ENCODE results near the gene DYNC1LI1. TPM values are rescaled to one million over a fixed set of nuclear protein-coding genes. Genes with fewer than 3 reads are reported as not detected.
"Not testable (repeated sequence)": the region's sequence is repeated elsewhere in the genome, so short reads cannot be mapped to it uniquely, and the experiment has no call there.

Gene DYNC1LI1
- total RNA-seq, 2 donors from 2014 or later, result 33.5 to 42.4 TPM

DNA sequence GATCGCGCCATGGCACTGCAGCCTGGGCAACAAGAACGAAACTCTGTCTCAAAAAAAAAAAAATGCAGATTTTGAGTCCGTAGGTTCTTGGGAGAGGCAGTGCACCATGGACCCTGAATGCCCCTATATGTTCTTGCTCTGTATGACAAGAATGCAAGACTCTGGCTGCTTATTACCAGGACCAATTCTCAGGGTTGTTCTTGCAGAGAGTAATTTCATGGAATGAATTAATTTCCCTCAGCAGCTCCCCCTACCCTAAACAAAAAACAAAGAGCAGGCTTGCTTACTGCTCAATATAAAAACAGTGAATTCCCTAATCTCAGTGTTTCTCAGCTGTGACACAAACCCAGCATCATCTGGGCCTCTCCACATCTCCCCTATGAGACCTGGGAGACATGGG, 20.5 kb upstream of the DYNC1LI1 start:
- intact Hi-C loops (cut with DNase I), result no loop called here
- no peak for DNase-seq (ENCODE audit: low spot score)

DNA sequence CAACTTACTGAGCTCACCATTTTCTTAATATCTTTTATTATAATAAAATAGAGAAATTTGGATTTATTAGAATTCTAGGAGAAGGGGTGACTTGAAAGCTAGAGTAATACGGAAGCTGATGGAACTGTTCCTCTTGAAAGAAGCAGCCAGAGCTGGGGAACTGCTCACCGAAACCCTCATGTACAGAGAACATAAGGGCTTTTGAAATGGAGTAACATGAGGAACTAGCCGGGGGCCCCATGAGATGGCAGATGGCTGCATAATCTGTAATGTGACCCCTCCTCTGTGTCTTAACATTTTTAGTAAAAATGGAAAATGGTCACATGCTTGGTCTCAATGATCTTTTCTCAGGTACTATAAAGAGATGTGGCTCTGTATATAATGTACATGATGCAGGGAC, 15.7 kb upstream of the DYNC1LI1 start:
- DNase-seq (ENCODE audit: low spot score), result no peak
- intact Hi-C loops (cut with DNase I), result no loop called here

DNA sequence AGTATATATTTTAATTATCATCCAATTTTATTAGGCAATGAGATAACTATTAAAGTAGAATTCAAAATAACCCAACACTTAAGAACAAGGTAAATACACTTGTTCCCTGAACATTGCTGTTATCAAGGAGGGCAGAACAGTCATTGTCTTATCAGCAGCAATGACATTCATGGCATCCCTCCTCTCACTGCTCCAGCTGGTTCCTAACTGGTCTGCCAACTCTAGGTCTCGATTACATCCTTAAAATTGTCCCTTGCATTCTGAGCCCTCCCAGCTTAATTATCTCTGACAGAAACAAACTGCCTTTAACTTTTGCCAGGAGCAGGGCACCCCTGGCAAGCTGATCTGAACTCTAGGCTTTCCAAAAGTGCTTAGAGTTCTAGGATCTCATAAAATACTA, 14.0 kb upstream of the DYNC1LI1 start:
- intact Hi-C loops (cut with DNase I), result no loop called here
- DNase-seq (ENCODE audit: low spot score), result no peak

DNA sequence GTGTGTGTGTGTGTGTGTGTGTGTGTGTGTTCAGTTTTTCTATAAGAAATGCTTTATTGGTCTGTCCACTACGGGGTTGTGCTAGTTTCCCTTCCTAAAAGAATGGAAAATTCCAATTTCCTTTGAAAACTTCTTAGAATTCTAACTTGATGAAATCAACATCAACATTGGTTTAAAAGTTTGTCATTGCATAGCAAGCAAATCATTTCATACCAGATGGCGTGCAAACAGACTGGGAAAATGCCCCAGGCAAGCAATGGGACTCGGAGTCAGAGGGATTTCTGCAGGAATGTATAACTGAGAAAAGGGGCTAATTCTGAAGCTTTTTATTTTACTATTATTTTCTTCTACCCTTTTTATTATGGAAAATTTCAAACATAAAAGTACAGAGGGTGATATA, 13.1 kb upstream of the DYNC1LI1 start:
- DNase-seq (ENCODE audit: low spot score), result no peak
- intact Hi-C loops (cut with DNase I), result no loop called here

DNA sequence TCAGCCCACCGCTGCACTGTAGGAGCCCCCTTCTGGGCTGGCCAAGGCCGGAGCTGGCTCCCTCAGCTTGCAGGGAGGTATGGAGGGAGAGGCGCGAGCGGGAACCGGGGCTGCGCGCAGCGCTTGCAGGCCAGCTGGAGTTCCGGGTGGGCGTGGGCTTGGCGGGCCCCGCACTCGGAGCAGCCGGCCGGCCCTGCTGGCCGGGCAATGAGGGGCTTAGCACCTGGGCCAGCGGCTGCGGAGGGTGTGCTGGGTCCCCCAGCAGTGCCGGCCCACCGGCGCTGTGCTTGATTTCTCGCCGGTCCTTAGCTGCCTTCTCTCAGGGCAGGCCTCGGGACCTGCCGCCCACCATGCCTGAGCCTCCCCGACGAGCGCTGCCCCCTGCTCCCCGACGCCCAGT, 8.0 kb upstream of the DYNC1LI1 start:
- DNase-seq (ENCODE audit: low spot score); intact Hi-C loops (cut with DNase I): not testable (repeated sequence)

DNA sequence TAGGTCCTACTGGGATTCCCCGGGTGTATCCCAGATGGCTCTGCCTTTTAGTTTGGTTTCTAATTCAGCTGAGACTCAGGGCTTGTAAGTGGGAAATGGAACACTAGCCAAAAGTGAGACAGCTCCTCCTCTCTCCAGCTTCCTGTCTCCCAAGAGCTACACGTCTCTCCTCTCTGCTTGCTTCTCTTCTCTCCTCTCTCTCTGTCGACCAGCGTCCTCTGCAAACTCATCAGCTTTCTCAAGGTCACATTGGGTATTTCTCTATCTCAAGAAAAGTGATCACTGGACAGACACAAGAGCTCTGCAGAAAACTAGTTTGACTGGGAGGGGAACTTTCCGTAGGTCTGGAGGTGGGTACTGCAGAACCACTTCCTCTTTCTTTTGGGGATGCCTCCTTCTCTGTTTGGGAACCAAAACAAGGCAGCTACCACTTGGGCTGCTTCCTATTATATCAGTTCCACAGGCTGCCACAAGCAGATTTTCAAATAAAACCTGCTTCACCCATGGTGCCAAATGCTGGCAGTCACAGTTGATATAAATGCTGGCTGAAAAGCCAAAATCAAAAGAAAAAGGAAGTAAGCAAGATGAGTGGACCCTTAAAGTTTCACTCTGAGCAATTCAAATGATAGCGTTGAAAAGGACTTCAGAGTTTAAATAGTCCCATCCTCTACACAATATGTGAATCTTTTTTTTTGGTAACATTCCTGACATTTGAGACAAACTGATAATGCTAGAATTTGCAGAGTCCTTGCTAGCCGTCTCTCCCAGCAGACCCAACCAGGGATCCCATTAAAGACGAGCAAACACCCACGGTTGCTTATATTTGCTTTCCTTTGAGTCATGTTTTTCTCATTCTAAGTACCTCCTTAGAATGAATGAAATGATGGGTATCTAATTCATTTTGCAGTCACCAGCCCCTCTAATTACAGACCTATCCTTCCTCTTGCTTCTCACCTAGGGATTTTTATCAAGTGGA, 7.2 kb upstream of the DYNC1LI1 start:
- no peak for DNase-seq (ENCODE audit: low spot score)
- intact Hi-C loops (cut with DNase I), result loop anchor here in 1 of 2 donors (1.0 kb wide), 1 partner anchor 33 kb away; no protein-coding TSS in a partner anchor

DNA sequence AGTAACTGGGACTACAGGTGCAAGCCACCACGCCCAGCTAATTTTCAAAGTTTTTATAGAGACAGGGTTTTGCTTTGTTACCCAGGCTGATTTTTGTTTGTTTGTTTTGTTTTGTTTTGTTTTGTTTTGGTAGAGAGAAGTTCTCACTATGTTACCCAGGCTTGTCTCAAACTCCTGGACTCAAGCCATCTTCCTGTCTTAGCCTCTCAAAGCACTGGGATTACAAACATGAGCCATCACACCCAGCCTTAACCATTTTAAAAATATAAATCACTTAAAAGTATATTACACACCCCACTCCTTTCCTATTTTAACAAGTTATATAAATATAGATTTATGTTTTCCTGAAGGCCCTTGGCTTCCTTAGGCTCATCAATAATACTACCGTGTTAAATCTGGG, 6.5 kb upstream of the DYNC1LI1 start:
- intact Hi-C loops (cut with DNase I), result loop anchor here in 1 of 2 donors (1.0 kb wide), 1 partner anchor 34 kb away; no protein-coding TSS in a partner anchor
- DNase-seq (ENCODE audit: low spot score), result no peak

DNA sequence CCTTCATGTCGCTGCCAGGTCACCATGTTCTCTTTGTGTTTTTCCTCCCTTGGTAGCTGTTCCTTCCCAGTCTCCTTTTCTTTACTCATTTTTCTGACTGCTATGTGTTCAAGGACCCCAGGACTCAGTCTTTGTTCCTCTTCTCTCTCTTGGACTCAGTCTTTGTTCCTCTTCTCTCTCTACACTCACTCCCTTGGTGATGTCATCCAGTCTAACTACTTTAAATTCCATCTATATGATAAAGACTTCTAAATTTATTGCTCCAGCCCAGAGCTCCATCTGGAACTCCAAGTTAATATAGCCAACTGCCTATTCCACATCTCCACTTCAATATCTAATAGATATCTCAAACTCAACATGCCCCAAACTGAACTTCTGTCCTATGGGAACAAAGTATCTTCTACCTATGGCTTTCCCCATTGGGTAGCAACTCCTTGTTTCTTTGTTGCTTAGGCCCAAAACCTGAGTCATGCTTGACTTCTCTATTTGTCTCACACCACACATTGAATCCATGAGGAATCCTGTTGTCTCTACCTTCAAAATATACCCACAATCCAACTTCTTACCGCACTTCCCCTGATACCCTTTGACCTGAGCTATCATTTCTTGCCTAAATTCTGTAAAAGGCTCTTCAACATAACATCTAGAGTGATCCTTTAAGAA, 4.9 kb upstream of the DYNC1LI1 start:
- no peak for DNase-seq (ENCODE audit: low spot score)
- intact Hi-C loops (cut with DNase I), result no loop called here

DNA sequence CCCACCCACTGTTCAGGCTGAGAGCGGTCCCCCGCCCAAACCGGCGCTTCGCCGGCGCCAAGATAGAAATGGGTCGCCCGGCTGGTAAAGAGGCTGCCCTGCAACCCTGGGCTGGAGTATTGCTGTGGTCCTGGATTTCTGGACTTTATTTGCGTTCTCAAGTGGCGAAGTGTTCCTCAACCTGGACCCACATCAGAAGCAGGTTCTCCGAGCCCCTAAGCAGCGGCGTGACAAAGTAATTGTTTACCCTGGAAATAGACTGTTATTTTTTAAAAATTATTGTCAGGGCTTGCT, 481 bp upstream of the DYNC1LI1 start:
- intact Hi-C loops (cut with DNase I), result no loop called here
- DNase-seq (ENCODE audit: low spot score), result no peak

DNA sequence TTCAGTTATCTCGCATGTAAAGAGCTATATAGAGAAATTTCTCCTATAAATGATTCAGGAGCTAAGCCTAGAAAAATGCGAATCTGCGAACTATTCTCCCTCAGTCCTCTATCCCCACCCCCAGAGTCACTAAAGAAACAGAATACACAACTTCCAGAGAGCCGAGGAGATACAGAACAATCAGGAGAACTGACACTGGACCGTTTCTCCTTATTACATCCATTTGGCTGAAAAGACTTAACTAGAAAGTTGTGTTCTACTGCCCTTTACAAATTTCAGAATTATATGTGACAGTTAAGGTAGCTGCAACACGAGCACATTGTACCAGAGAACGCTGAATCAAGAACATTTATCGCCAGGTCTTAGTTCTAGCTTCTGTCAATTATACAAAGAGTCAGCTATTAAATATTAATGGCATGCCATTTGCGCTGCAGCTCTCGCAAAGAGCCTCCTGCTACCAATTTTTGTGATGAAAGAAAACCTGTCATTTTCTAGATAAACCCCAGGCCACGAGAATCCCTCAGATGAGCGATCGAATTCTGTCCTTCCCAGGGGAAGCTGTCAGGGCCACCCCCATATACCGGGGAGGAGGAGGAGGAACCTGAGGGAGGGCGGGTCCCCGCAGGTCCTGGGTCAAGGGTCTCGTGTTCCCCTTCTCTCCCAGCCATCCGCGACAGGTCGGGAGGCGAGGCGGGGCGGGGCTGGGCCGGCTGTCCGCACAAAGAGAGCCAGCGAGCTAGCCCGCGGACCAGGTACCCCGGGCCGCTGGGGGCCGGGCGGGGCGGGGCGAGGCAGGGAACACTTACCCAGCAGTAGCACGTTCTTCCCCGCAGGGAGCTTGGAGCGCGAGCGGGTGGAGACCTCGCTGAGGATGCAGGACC, 878 bp downstream of the DYNC1LI1 start:
- intact Hi-C loops (cut with DNase I), result no loop called here
- peak; percentile 84 for DNase-seq (ENCODE audit: low spot score)

DNA sequence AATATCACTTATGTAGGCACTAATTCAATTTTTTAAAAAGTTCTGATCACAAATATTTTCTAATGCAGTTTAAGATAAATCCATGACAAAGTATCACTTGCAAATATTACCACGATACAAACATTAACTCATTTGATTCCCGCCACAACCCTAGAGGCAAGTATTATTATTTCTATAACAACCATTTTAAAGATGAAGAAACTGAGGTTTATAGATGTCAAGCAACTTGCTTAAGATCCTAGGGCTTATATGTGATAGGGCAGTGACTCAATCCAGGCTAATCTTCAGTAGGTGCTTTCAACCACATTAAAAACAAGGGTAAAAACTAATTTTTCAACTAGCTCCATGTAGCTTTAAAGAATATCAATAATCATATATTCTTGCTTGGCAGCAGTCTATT, 1.7 kb downstream of the DYNC1LI1 start:
- DNase-seq (ENCODE audit: low spot score), result no peak
- intact Hi-C loops (cut with DNase I), result no loop called here

DNA sequence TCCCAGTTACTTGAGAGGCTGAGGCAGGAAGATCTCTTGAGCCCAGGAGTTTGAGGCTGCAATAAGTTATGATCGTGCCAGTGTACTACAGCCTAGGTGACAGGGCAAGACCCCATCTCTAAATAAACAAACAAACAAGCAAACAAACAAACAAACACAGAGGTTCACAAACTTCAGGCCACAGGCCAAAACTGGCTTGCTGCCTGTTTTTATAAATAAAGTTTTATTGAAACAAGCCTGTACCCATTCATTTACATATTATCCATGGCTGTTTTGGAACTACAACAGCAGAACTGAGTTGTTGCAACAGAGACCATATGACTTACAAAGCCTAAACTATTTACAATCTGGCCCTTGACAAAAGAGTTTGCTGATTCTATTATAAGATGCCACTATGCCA, 6.5 kb downstream of the DYNC1LI1 start:
- intact Hi-C loops (cut with DNase I), result no loop called here
- no peak for DNase-seq (ENCODE audit: low spot score)

DNA sequence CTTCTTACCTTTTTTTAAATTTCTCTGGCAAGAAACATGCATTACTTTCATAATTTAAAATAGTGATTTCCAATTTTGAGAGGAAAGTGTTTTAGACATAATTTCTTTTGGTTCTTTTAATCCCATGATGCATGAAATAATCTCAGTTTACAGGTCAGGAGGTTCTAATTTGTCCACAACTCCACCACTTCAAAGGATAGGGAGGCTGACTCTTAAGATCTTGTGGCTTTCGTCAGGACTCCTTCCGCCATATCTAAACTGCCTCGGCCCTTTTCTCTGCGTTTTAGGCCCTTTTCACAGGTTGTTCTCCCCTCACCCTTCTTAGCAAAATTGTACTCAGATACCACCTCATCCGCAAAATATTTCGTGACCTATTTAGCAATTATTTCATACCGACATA, 8.0 kb downstream of the DYNC1LI1 start:
- intact Hi-C loops (cut with DNase I), result no loop called here
- no peak for DNase-seq (ENCODE audit: low spot score)

DNA sequence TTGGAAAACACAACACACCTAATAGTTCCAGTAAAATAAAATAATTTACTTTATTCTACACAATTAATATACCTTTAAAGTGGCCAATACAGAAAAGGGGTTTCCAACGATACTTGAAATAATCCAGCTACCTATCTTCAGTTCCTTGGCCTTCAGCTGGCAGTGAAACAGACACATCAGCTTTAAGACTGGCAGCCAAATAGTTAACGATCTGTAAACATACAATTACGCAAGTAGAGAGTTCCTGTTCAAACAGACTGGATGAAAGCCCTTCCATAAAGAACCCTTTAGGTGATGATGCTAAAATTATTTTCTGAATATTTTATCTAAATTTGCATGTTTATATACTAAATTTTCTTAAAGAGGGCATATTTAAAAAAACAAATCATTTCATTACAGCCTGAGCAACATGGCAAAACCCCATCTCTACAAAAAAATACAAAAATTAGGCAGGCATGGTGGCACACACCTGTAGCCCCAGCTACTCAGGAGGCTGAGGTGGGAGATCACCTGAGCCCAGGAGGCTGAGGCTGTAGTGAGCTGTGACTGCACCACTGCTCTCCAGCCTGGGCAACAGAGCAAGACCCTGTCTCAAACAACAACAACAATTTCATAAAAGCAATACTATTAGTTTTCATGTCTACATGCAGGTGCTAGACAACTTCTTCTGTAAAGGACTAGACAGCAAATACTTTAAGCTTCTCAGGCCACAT, 12.9 kb downstream of the DYNC1LI1 start:
- intact Hi-C loops (cut with DNase I), result no loop called here
- no peak for DNase-seq (ENCODE audit: low spot score)

DNA sequence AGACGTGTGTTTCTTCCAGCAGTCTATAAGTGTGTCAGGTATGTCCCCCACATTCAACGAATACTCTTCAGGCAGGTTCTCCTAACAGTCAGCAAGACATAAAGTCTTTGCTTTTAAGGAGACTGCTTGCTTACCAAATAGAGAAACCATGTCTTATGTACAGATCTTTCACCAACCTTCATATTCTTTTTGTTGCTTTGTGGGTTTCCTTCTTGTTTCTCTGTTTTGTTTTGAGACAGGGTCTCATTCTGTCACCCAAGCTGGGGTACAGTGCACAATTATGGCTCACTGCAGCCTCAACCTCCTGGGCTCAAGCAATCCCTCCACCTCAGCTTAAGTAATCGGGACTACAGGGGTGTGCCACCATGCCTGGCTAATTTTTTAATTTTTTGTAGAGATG, 14.3 kb downstream of the DYNC1LI1 start:
- intact Hi-C loops (cut with DNase I), result no loop called here
- DNase-seq (ENCODE audit: low spot score), result no peak

DNA sequence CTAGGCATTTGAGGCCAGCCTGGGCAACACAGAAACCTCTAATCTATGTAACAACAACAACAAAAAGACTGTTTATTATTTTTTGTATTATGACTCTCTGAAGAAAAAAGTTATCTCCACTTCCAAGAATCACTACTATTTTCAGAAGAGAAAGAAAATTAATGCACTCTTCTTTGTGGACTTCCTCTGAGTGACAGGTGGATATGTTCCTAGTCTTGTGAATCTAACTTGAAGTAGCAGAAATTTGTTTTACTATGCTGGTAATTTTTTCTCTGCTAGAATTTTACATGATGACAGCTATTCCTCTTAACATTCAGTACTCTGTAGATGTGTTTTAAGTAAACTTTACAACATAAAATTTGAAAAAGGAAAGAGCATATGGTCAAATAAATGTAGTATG, 16.7 kb downstream of the DYNC1LI1 start:
- DNase-seq (ENCODE audit: low spot score), result no peak
- intact Hi-C loops (cut with DNase I), result no loop called here

DNA sequence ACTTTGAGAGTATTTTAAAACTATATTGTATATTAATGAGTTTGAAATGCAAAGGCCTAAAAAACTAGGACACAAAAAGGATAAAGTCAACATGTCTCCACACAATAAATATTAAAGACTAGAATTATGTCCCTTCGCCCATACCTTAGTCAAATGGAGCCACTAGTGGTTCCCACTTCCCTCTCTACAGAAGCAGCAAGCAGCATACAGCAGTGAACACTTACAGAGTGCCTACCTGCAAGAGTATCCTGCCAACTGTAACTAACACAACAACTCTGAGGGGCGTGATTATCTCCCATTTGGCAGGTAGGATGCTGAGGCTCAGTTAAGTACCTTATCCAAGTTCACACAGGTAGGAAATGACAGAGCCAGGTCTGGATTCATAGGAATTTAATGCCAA, 17.2 kb downstream of the DYNC1LI1 start:
- intact Hi-C loops (cut with DNase I), result no loop called here
- no peak for DNase-seq (ENCODE audit: low spot score)

DNA sequence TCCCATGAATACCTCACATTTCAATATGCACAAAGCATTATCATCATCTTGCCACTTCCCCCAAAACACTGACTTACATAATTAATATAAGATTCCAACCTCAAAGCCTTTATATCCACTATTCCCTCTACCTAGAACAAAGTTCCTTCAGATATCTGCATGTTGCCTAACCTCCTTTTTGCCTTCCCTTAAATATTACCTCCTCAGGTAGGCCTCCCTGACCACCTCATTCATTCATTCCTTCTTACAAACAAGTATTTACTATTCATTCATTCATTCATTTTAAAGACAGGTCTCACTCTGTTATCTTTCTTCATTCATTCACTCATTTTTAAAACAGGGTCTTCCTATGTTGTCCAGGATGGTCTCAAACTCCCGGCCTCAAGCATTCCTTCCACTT, 18.6 kb downstream of the DYNC1LI1 start:
- no peak for DNase-seq (ENCODE audit: low spot score)
- intact Hi-C loops (cut with DNase I), result no loop called here

DNA sequence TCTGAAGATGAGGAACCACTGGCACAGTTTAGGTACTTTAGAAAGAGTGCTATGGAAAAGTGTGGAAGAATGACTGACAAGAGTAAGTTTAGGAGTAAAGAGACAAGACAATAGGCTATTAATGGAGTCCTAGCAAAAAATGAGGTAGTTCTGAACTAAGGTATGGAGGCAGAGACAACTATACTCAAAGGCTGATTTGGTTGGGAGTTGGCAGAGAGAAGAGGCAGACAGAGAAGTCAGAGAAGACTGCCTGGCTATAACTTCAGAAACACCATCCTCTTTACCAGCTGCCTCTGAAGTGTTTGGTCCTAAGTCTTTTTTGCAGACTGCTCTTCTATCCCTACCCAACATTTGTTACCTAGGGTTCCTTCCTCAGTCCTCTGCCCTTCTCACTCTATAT, 19.2 kb downstream of the DYNC1LI1 start:
- DNase-seq (ENCODE audit: low spot score), result no peak
- intact Hi-C loops (cut with DNase I), result no loop called here
